K562 (cell line): ENCODE measurements around the gene DRD1. TPM values are rescaled to one million over a fixed set of nuclear protein-coding genes. Genes with fewer than 3 reads are reported as not detected.

Experiments used
- ATAC-seq: fragments of 200-7000 bp; cut with Tn5 transposase; 3 replicates; pipeline ENCODE4 v1.9.1; 2020; ENCODE audit warnings: moderate library complexity
- BruUV-seq: library from RNA; stranded (reverse); fragments of 400-500 nt; replicated peaks from 2 replicates; lab custom pipeline; 2021; lab: Mats Ljungman, UMichigan
- CTCF ChIA-PET: fragments of 300-600 bp; formaldehyde crosslinking; extraction: SDS; loops from one replicate; lab custom pipeline; 2021; ENCODE audit warnings: low intra/inter-chr PET ratio; lab: Yijun Ruan, JAX
- POLR2A ChIA-PET: fragments of 300-600, 350-650 bp; sonication (Branson Sonifier 250); formaldehyde crosslinking; extraction: SDS; loops from one replicate; lab custom pipeline; 2021; ENCODE audit warnings: antibody characterized with exemption, inconsistent platforms; lab: Yijun Ruan, JAX
- DNase-seq, 4 experiments: peaks; one replicate each; pipeline versions ENCODE4 v3.0.0 to v3.0.0-alpha.2; 2011 to 2018; ENCODE audit warnings: low spot score in 3 of 4, mixed read lengths in 3 of 4; ENCODE audit errors: extremely low read depth in 1 of 4
- FAIRE-seq: peaks from 2 replicates; lab custom pipeline; 2011; peaks lifted over from hg19 to GRCh38; lab: Jason Lieb, UNC
- H2AFZ ChIP-seq: 2 replicates; pipeline ENCODE4 v1.6.0; 2011; ENCODE audit warnings: low read depth, low read length, control low read depth, inconsistent platforms
- H3K27ac ChIP-seq: fragments of 200-600 bp; 3 replicates; pipeline ENCODE4 v1.8.0; 2011; ENCODE audit warnings: low read depth, mild to moderate bottlenecking, control low read depth, inconsistent platforms, low read length, moderate library complexity, mixed read lengths; ENCODE audit errors: extremely low read depth
- H3K27me3 ChIP-seq, 2 experiments: fragments of 300-600 bp in 1 of 2; 2 replicates in 1 of 2; 3 replicates in 1 of 2; pipeline versions ENCODE4 v1.6.0 to v1.8.0; 2011; ENCODE audit warnings: inconsistent platforms in 2 of 2, low read length in 2 of 2, mild to moderate bottlenecking in 1 of 2, mixed read lengths in 1 of 2, moderate library complexity in 1 of 2; ENCODE audit not compliant: control insufficient read depth in 2 of 2, insufficient read depth in 2 of 2
- H3K36me3 ChIP-seq: fragments of 300-600 bp; 3 replicates; pipeline ENCODE4 v1.8.0; 2011; ENCODE audit warnings: mild to moderate bottlenecking, low read length, inconsistent platforms; ENCODE audit not compliant: control insufficient read depth, insufficient read depth
- H3K4me1 ChIP-seq, 2 experiments: fragments of 200-600 bp in 1 of 2; replicated peaks in 1 of 2; 2 replicates in 1 of 2; 3 replicates in 1 of 2; pipeline versions ENCODE4 v1.5.1 to v1.8.0; 2011; ENCODE audit warnings: inconsistent platforms in 2 of 2, low read length in 2 of 2, mild to moderate bottlenecking in 1 of 2, mixed read lengths in 1 of 2, moderate library complexity in 1 of 2; ENCODE audit not compliant: control insufficient read depth in 2 of 2, insufficient read depth in 2 of 2
- H3K4me2 ChIP-seq: 2 replicates; pipeline ENCODE4 v1.6.1; 2011; ENCODE audit warnings: low read length, control low read depth, inconsistent platforms, mixed read lengths; ENCODE audit not compliant: insufficient read depth
- H3K4me3 ChIP-seq: fragments of 200-600 bp; sonication (generic), shearing (Covaris generic); 2 replicates; pipeline ENCODE4 v1.5.1; 2016; ENCODE audit warnings: control low read depth, inconsistent platforms
- H3K79me2 ChIP-seq: fragments of 200-600 bp; 3 replicates; pipeline ENCODE4 v1.8.0; 2011; ENCODE audit warnings: low read length, inconsistent platforms; ENCODE audit not compliant: control insufficient read depth, insufficient read depth
- H3K9ac ChIP-seq, 2 experiments: 2 replicates each; pipeline versions ENCODE4 v1.6.0 to v1.6.1; 2011; ENCODE audit warnings: low read depth in 2 of 2, low read length in 2 of 2, control low read depth in 1 of 2, inconsistent platforms in 1 of 2, mild to moderate bottlenecking in 1 of 2, mixed read lengths in 1 of 2; ENCODE audit not compliant: insufficient read depth in 1 of 2
- H3K9me1 ChIP-seq: one replicate; pipeline ENCODE4 v1.6.0; 2011; ENCODE audit warnings: inconsistent platforms, mild to moderate bottlenecking, low read length, moderate library complexity; ENCODE audit not compliant: control insufficient read depth, insufficient read depth
- H3K9me3 ChIP-seq: replicated peaks from 2 replicates; pipeline ENCODE4 v1.5.1; 2011; ENCODE audit warnings: low read depth, low read length, inconsistent platforms; ENCODE audit not compliant: control insufficient read depth, insufficient read depth
- H4K20me1 ChIP-seq: replicated peaks from 2 replicates; pipeline ENCODE4 v1.6.1; 2011; ENCODE audit warnings: low read length, inconsistent platforms, mixed read lengths; ENCODE audit not compliant: control insufficient read depth, insufficient read depth
- ATF1 ChIP-seq, 2 experiments: fragments of 450-650 bp in 1 of 2; IDR thresholded peaks; 2 replicates each; pipeline ENCODE4 v1.6.1; 2016; ENCODE audit warnings: missing compliant biosample characterization in 1 of 2, missing genetic modification characterization in 1 of 2
- BACH1 ChIP-seq: fragments of 200-800 bp; sonication (Bioruptor generic); IDR thresholded peaks from 2 replicates; pipeline ENCODE4 v1.6.1; 2016; ENCODE audit warnings: missing genetic modification characterization, missing compliant biosample characterization
- DIDO1 ChIP-seq: fragments of 450-650 bp; IDR thresholded peaks from 2 replicates; pipeline ENCODE4 v1.6.1; 2016; ENCODE audit warnings: low read depth, missing biosample characterization, missing genetic modification characterization
- HLTF ChIP-seq: fragments of 450-650 bp; IDR thresholded peaks from 2 replicates; pipeline ENCODE4 v1.6.1; 2016
- NEUROD1 ChIP-seq: fragments of 150-350 bp; IDR thresholded peaks from 2 replicates; pipeline ENCODE4 v1.6.1; 2014; ENCODE audit warnings: borderline replicate concordance, low read length, low read depth; ENCODE audit not compliant: partially characterized antibody
- NFATC3 ChIP-seq: fragments of 450-650 bp; IDR thresholded peaks from 2 replicates; pipeline ENCODE4 v1.6.1; 2017; ENCODE audit warnings: mild to moderate bottlenecking
- NFYB ChIP-seq: IDR thresholded peaks from 2 replicates; pipeline ENCODE4 v1.6.1; 2011; ENCODE audit warnings: mild to moderate bottlenecking, moderate library complexity; ENCODE audit not compliant: insufficient read length; ENCODE audit errors: extremely low read depth
- RBM25 ChIP-seq: fragments of 200-400 bp; formaldehyde crosslinking; IDR thresholded peaks from 2 replicates; pipeline ENCODE4 v1.6.1; 2018; ENCODE audit warnings: low read length, low read depth, moderate library complexity; ENCODE audit not compliant: severe bottlenecking
- SUPT5H ChIP-seq: fragments of 450-650 bp; IDR thresholded peaks from 2 replicates; pipeline ENCODE4 v1.6.1; 2016
- TCF7 ChIP-seq: sonication (generic); IDR thresholded peaks from 2 replicates; pipeline ENCODE4 v1.6.1; 2016; ENCODE audit warnings: antibody characterized with exemption, borderline replicate concordance
- WGBS: fragments of 100-300 bp; shearing (Covaris generic); methylation state at CpG from one replicate; pipeline ENCODE4 v1.1.6; 2016; ENCODE audit warnings: low coverage, mixed read lengths; ENCODE audit not compliant: insufficient coverage; ENCODE audit errors: missing lambda C conversion rate; 5-methylcytosine and 5-hydroxymethylcytosine counted together
- in situ Hi-C: fragments of 300-500 bp; cut with MboI; formaldehyde crosslinking; loops from 4 replicates; pipeline ENCODE4 v1.15.0; 2018; ENCODE audit warnings: inconsistent platforms, mixed read lengths
- intact Hi-C: fragments of 100-400 bp; cut with micrococcal nuclease; formaldehyde crosslinking; loops from 2 replicates; pipeline ENCODE4 v1.14.2; 2022
- polyA plus RNA-seq, 8 experiments: library from polyadenylated mRNA; depleted of rRNA in 4 of 8; stranded (reverse) in 5 of 8; unstranded in 3 of 8; fragments of >200 nt; fragmentation: Nextera tagmentation in 2 of 8; fragmentation: Illumina TruSeq in 1 of 8; extraction: Ambion mirVana in 2 of 8; extraction: Trizol in 1 of 8; gene quantifications; 2 replicates each; pipeline versions ENCODE4 v1.2.1 to v1.2.3, GENCODE V29; 2011 to 2014; ENCODE audit warnings: inconsistent platforms in 1 of 8, missing spikeins in 1 of 8
- total RNA-seq, 7 experiments: library from RNA; depleted of rRNA in 6 of 7; stranded (reverse); fragments of >200 nt in 6 of 7; fragmentation: Illumina TruSeq in 2 of 7; extraction: Trizol in 2 of 7; gene quantifications; 2 replicates each; pipeline versions ENCODE4 v1.2.1 to v1.2.3, GENCODE V29; 2011 to 2021; ENCODE audit warnings: low replicate concordance in 1 of 7
- TF ChIP-seq, protein P1 (sequence below): fragments of 250-450 bp; sonication (Bioruptor Pico); IDR thresholded peaks from 2 replicates; pipeline ENCODE4 v1.6.1; 2021; ENCODE audit warnings: mild to moderate bottlenecking
- TF ChIP-seq, protein P2 (sequence below): fragments of 200-800 bp; sonication (Bioruptor generic); IDR thresholded peaks from 2 replicates; pipeline ENCODE4 v1.6.1; 2016; ENCODE audit warnings: missing genetic modification characterization, missing compliant biosample characterization
- TF ChIP-seq, protein P3 (sequence below): sonication (generic); formaldehyde crosslinking; IDR thresholded peaks from 2 replicates; pipeline ENCODE4 v1.8.1; 2023; ENCODE audit warnings: mild to moderate bottlenecking, missing genetic modification reagents
- TF ChIP-seq, protein P4 (sequence below): sonication (generic); formaldehyde crosslinking; IDR thresholded peaks from 2 replicates; pipeline ENCODE4 v1.9.0; 2022; ENCODE audit warnings: mild to moderate bottlenecking, missing genetic modification reagents
- TF ChIP-seq, protein P5 (sequence below): sonication (generic); formaldehyde crosslinking; IDR thresholded peaks from 2 replicates; pipeline ENCODE4 v1.5.0; 2020; ENCODE audit warnings: missing genetic modification reagents

DRD1 gene
- total and polyA plus RNA-seq, 9 of the 15 experiments (the other 6 are each of a cell fraction or from before 2014, with no cell fraction given) = not detected

DNA sequence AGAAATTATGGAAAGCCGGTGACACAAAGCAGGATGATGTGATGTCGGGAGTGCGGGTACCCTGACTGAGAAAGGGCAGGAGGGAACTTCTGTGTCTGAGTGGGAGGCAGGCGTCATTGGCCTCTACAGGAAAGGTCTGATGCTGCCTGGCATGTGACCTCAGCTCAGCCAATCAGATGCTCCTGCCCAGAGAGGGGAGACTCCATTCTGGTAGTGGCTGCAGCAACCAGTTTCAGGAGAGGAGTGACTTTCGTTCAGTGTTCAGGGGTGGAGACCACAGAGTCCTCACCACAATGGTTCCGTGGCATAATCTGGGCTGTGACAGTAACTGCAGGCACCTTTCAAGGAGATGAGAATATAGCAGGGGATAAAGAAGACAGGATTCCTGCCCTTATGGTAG, 27.6 kb upstream of the DRD1 start:
- POLR2A ChIA-PET = no interaction called here
- Histone ChIP-seq H3K36me3 (no peaks in the 10 kb centered on the region), H3K4me2 (no peak overlapping the region), H3K79me2 (no peaks in the 10 kb centered on the region), H3K27me3 (peaks cover 26 to 55% of the 10 kb centered on the region in 2 experiments), H3K9ac (no peak overlapping the region), H3K4me3 (no peak overlapping the region), H3K27ac (no peak overlapping the region), H4K20me1 (no peaks in the 10 kb centered on the region), H2AFZ (no peak overlapping the region), H3K9me3 (no peaks in the 10 kb centered on the region), H3K9me1 (no peaks in the 10 kb centered on the region), H3K4me1 (no peaks in the 10 kb centered on the region)
- CTCF ChIA-PET = no interaction called here
- in situ Hi-C loops (no loop called here), intact Hi-C loops (no loop called here)
- 4% methylated on average over 6 of the region's 6 CpGs for WGBS
- ATAC-seq (peak; percentile 74), FAIRE-seq (no peak), DNase-seq (peak in 2 of 4 experiments; percentile 27 to 34)
- no TSS peak for BruUV-seq
- TF ChIP-seq, protein P1, sequence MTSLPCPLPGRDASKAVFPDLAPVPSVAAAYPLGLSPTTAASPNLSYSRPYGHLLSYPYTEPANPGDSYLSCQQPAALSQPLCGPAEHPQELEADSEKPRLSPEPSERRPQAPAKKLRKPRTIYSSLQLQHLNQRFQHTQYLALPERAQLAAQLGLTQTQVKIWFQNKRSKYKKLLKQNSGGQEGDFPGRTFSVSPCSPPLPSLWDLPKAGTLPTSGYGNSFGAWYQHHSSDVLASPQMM (CRISPR knock-in tag) = no peak
- TF ChIP-seq, protein P2, sequence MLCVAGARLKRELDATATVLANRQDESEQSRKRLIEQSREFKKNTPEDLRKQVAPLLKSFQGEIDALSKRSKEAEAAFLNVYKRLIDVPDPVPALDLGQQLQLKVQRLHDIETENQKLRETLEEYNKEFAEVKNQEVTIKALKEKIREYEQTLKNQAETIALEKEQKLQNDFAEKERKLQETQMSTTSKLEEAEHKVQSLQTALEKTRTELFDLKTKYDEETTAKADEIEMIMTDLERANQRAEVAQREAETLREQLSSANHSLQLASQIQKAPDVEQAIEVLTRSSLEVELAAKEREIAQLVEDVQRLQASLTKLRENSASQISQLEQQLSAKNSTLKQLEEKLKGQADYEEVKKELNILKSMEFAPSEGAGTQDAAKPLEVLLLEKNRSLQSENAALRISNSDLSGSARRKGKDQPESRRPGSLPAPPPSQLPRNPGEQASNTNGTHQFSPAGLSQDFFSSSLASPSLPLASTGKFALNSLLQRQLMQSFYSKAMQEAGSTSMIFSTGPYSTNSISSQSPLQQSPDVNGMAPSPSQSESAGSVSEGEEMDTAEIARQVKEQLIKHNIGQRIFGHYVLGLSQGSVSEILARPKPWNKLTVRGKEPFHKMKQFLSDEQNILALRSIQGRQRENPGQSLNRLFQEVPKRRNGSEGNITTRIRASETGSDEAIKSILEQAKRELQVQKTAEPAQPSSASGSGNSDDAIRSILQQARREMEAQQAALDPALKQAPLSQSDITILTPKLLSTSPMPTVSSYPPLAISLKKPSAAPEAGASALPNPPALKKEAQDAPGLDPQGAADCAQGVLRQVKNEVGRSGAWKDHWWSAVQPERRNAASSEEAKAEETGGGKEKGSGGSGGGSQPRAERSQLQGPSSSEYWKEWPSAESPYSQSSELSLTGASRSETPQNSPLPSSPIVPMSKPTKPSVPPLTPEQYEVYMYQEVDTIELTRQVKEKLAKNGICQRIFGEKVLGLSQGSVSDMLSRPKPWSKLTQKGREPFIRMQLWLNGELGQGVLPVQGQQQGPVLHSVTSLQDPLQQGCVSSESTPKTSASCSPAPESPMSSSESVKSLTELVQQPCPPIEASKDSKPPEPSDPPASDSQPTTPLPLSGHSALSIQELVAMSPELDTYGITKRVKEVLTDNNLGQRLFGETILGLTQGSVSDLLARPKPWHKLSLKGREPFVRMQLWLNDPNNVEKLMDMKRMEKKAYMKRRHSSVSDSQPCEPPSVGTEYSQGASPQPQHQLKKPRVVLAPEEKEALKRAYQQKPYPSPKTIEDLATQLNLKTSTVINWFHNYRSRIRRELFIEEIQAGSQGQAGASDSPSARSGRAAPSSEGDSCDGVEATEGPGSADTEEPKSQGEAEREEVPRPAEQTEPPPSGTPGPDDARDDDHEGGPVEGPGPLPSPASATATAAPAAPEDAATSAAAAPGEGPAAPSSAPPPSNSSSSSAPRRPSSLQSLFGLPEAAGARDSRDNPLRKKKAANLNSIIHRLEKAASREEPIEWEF (CRISPR knock-in tag) = no peak
- no peak for TF ChIP-seq TCF7
- no peak for TF ChIP-seq HLTF
- no peak for TF ChIP-seq SUPT5H
- TF ChIP-seq, protein P3, sequence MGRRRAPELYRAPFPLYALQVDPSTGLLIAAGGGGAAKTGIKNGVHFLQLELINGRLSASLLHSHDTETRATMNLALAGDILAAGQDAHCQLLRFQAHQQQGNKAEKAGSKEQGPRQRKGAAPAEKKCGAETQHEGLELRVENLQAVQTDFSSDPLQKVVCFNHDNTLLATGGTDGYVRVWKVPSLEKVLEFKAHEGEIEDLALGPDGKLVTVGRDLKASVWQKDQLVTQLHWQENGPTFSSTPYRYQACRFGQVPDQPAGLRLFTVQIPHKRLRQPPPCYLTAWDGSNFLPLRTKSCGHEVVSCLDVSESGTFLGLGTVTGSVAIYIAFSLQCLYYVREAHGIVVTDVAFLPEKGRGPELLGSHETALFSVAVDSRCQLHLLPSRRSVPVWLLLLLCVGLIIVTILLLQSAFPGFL (CRISPR knock-in tag) = no peak
- TF ChIP-seq NFATC3 = no peak
- TF ChIP-seq DIDO1 = no peak
- TF ChIP-seq, protein P4, sequence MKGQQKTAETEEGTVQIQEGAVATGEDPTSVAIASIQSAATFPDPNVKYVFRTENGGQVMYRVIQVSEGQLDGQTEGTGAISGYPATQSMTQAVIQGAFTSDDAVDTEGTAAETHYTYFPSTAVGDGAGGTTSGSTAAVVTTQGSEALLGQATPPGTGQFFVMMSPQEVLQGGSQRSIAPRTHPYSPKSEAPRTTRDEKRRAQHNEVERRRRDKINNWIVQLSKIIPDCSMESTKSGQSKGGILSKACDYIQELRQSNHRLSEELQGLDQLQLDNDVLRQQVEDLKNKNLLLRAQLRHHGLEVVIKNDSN = peak; percentile 75
- TF ChIP-seq, protein P5, sequence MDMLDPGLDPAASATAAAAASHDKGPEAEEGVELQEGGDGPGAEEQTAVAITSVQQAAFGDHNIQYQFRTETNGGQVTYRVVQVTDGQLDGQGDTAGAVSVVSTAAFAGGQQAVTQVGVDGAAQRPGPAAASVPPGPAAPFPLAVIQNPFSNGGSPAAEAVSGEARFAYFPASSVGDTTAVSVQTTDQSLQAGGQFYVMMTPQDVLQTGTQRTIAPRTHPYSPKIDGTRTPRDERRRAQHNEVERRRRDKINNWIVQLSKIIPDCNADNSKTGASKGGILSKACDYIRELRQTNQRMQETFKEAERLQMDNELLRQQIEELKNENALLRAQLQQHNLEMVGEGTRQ (CRISPR knock-in tag) = peak; percentile 81
- no peak for TF ChIP-seq NEUROD1
- TF ChIP-seq RBM25 = peak; percentile 4
- peak; percentile 83 for TF ChIP-seq NFYB
- TF ChIP-seq BACH1 (tag) = no peak
- no peak for TF ChIP-seq ATF1 (CRISPR knock-in tag; IDR thresholded peaks at IDR 0.05)
- TF ChIP-seq ATF1 (tag; IDR thresholded peaks at IDR 0.05) = no peak
